ENCODE measurements around the gene TARBP1.

- no peak for TF ChIP-seq YY1 (IDR thresholded peaks at IDR 0.05; ENCODE audit: insufficient read depth, insufficient read length)
- TF ChIP-seq ZNF274 (IDR thresholded peaks at IDR 0.05; ENCODE audit: low read depth, low read length) = no peak
Measured at GRCh38 chr1:234400773-234401172, 78.2 kb downstream of the TARBP1 start.

All from NT2/D1 (cell line).